Panc1 (cell line): ENCODE results near the gene SPIRE1. TPM values are rescaled to one million over a fixed set of nuclear protein-coding genes. Genes with fewer than 3 reads are reported as not detected.
A peak's percentile ranks its signal among the peaks of the same experiment; 100 is the strongest.

Experiments used
- ATAC-seq: fragments of 200-7000 bp; cut with Tn5 transposase; 2 replicates; pipeline ENCODE4 v1.9.1; 2020; ENCODE audit warnings: mild to moderate bottlenecking, moderate library complexity
- BruUV-seq: library from RNA; stranded (reverse); fragments of 400-500 nt; replicated peaks from 2 replicates; lab custom pipeline; 2021; lab: Mats Ljungman, UMichigan
- CTCF ChIA-PET: fragments of 300-600 bp; sonication (Branson Sonifier 250); formaldehyde crosslinking; loops from one replicate; lab custom pipeline; 2022; ENCODE audit warnings: antibody characterized with exemption; lab: Charles Lee
- POLR2A ChIA-PET: fragments of 300-600 bp; sonication (Branson Sonifier 250); formaldehyde crosslinking; loops from one replicate; lab custom pipeline; 2022; ENCODE audit warnings: antibody characterized with exemption; lab: Charles Lee
- DNase-seq: peaks from one replicate; pipeline ENCODE4 v3.0.0-alpha.2; 2010; ENCODE audit warnings: low read depth, low spot score
- H3K27ac ChIP-seq: 2 replicates; pipeline ENCODE4 v1.5.1; 2011; ENCODE audit warnings: mild to moderate bottlenecking, low read length, inconsistent platforms
- H3K27me3 ChIP-seq: fragments of 200-500 bp; sonication (Bioruptor generic); 2 replicates; pipeline ENCODE4 v1.6.0; 2014; ENCODE audit warnings: low read length, inconsistent platforms; ENCODE audit not compliant: control insufficient read depth, insufficient read depth
- H3K36me3 ChIP-seq: fragments of 200-500 bp; sonication (Bioruptor generic); 2 replicates; pipeline ENCODE4 v1.5.1; 2014; ENCODE audit warnings: inconsistent platforms, mild to moderate bottlenecking, low read length, moderate library complexity; ENCODE audit not compliant: control insufficient read depth, insufficient read depth
- H3K4me1 ChIP-seq: 2 replicates; pipeline ENCODE4 v1.5.1; 2011; ENCODE audit warnings: inconsistent platforms, mild to moderate bottlenecking, low read length, moderate library complexity; ENCODE audit not compliant: control insufficient read depth, insufficient read depth
- H3K4me3 ChIP-seq, 2 experiments: 2 replicates each; pipeline ENCODE4 v1.5.1; 2011 to 2012; ENCODE audit warnings: low read depth in 2 of 2, low read length in 2 of 2, mild to moderate bottlenecking in 2 of 2, inconsistent platforms in 1 of 2, moderate library complexity in 1 of 2
- H3K9me3 ChIP-seq: fragments of 200-500 bp; sonication (Bioruptor generic); 2 replicates; pipeline ENCODE4 v1.5.1; 2014; ENCODE audit warnings: low read depth, mild to moderate bottlenecking, inconsistent platforms, low read length, moderate library complexity; ENCODE audit not compliant: control insufficient read depth, insufficient read depth
- POLR2AphosphoS5 ChIP-seq: IDR thresholded peaks from 2 replicates; pipeline ENCODE4 v1.6.1; 2012; ENCODE audit warnings: mild to moderate bottlenecking, low read depth, low read length, moderate library complexity
- SIN3A ChIP-seq: IDR thresholded peaks from 2 replicates; pipeline ENCODE4 v1.6.1; 2012; ENCODE audit warnings: low read depth, mild to moderate bottlenecking, low read length, moderate library complexity, borderline replicate concordance; ENCODE audit not compliant: insufficient read depth
- TCF7L2 ChIP-seq: IDR thresholded peaks from 2 replicates; pipeline ENCODE4 v1.6.1; 2011; ENCODE audit warnings: mild to moderate bottlenecking, low read depth, low read length, inconsistent platforms
- in situ Hi-C: cut with HindIII; loops from 2 replicates; pipeline ENCODE4 v1.10.0; 2016; ENCODE audit warnings: low sequenced_read_pairs, low pct_unique_long_range_greater_than_20kb
- intact Hi-C: fragments of 100-400 bp; cut with micrococcal nuclease; formaldehyde crosslinking; loops from one replicate; pipeline ENCODE4 v1.10.0; 2022; ENCODE audit not compliant: unreplicated experiment
- total RNA-seq: library from RNA; stranded (reverse); gene quantifications from one replicate; pipeline ENCODE4 v1.2.1, GENCODE V29; 2021; ENCODE audit not compliant: unreplicated experiment
- TF ChIP-seq, protein P1 (sequence below), 2 experiments: IDR thresholded peaks; 2 replicates each; pipeline ENCODE4 v1.6.1; 2011 to 2012; ENCODE audit warnings: low read depth in 2 of 2, control low read depth in 1 of 2, low read length in 1 of 2, mild to moderate bottlenecking in 1 of 2, moderate library complexity in 1 of 2; ENCODE audit not compliant: insufficient read depth in 1 of 2
- TF ChIP-seq, protein P2 (sequence below): fragments of 450-650 bp; IDR thresholded peaks from 2 replicates; pipeline ENCODE4 v1.5.1; 2017; ENCODE audit warnings: mild to moderate bottlenecking

Gene SPIRE1
- total RNA-seq, 1 experiment from 2014 or later, result 45.5 TPM

DNA sequence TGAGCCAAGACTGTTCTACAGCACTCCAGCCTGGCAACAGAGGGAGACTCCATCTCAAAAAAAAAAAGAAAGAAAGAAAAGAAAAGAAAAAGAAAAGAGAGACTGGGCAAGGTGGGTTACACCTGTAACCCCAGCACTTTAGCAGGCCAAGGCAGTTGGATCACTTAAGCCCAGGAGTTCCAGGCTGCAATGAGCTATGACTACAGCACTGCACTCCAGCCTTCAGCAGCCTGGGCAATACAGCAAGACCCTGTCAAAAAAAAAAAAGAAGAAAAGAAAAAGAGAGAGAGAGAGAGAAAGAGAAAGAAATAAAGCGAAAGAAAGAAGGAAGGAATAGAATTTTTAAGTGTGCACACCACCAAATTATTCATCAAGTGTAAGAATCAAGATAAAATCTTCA, 2.9 kb downstream of the SPIRE1 start:
- ChIA-PET POLR2A (no interaction called here), CTCF (no interaction called here)
- Histone ChIP-seq H3K4me1 (peaks cover 22% of the 10 kb centered on the region), H3K27ac (0 out of 2 replicates have a peak overlapping the region, but pooled peaks have one; percentile 84), H3K4me3 (peak overlapping the region; percentile 62 to 68; a peak in 3 of 4 replicates), H3K9me3 (no peaks in the 10 kb centered on the region), H3K27me3 (no peaks in the 10 kb centered on the region), H3K36me3 (no peaks in the 10 kb centered on the region; the same call in 1 of the 2 replicates)
- BruUV-seq, result no TSS peak
- TF ChIP-seq, protein P1, sequence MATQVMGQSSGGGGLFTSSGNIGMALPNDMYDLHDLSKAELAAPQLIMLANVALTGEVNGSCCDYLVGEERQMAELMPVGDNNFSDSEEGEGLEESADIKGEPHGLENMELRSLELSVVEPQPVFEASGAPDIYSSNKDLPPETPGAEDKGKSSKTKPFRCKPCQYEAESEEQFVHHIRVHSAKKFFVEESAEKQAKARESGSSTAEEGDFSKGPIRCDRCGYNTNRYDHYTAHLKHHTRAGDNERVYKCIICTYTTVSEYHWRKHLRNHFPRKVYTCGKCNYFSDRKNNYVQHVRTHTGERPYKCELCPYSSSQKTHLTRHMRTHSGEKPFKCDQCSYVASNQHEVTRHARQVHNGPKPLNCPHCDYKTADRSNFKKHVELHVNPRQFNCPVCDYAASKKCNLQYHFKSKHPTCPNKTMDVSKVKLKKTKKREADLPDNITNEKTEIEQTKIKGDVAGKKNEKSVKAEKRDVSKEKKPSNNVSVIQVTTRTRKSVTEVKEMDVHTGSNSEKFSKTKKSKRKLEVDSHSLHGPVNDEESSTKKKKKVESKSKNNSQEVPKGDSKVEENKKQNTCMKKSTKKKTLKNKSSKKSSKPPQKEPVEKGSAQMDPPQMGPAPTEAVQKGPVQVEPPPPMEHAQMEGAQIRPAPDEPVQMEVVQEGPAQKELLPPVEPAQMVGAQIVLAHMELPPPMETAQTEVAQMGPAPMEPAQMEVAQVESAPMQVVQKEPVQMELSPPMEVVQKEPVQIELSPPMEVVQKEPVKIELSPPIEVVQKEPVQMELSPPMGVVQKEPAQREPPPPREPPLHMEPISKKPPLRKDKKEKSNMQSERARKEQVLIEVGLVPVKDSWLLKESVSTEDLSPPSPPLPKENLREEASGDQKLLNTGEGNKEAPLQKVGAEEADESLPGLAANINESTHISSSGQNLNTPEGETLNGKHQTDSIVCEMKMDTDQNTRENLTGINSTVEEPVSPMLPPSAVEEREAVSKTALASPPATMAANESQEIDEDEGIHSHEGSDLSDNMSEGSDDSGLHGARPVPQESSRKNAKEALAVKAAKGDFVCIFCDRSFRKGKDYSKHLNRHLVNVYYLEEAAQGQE (IDR thresholded peaks at IDR 0.05; ENCODE audit: insufficient read depth in 1 of 2, low read depth in 2 of 2, low read length in 1 of 2), result no peak
- TF ChIP-seq POLR2AphosphoS5 (no peak), TCF7L2 (no peak), SIN3A (no peak)
- TF ChIP-seq, protein P2, sequence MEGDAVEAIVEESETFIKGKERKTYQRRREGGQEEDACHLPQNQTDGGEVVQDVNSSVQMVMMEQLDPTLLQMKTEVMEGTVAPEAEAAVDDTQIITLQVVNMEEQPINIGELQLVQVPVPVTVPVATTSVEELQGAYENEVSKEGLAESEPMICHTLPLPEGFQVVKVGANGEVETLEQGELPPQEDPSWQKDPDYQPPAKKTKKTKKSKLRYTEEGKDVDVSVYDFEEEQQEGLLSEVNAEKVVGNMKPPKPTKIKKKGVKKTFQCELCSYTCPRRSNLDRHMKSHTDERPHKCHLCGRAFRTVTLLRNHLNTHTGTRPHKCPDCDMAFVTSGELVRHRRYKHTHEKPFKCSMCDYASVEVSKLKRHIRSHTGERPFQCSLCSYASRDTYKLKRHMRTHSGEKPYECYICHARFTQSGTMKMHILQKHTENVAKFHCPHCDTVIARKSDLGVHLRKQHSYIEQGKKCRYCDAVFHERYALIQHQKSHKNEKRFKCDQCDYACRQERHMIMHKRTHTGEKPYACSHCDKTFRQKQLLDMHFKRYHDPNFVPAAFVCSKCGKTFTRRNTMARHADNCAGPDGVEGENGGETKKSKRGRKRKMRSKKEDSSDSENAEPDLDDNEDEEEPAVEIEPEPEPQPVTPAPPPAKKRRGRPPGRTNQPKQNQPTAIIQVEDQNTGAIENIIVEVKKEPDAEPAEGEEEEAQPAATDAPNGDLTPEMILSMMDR, result no peak
- DNase-seq, result no peak
- in situ Hi-C loops (no loop called here), intact Hi-C loops (loop anchor here (10.0 kb wide), 1 partner anchor 100 kb away; no protein-coding TSS in a partner anchor)
- ATAC-seq, result no peak

DNA sequence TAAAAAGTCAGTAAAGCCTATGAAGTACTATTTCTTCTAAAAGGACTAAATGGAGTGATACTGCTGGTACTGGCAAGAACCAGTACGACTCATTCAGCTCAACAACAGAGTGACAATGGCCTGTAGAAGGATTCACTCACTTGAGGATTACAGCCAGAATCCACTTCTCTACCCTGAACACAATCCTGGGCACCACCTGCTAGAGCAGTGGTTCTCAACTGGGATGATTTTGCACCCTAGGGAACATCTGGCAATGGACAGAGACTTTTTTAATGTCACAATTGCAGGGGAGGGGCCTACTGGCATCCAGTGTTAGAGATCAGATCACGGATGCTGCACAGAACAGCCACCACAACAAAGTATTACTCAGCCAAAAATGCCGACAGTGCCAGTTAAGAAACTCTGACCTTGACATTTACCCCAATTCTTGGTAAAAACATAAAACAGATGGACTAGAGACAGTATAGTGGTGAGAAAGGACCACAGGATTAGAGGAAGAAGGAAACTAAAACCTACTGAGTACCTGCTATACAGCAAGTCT, 5.0 kb downstream of the SPIRE1 start:
- ATAC-seq (no peak), DNase-seq (no peak)
- Histone ChIP-seq H3K36me3 (no peaks in the 10 kb centered on the region; the same call in 1 of the 2 replicates), H3K4me1 (peaks cover 16% of the 10 kb centered on the region), H3K27ac (no peak overlapping the region), H3K9me3 (no peaks in the 10 kb centered on the region), H3K4me3 (peak overlapping the region in 1 of 2 experiments; percentile 19; a peak in 2 of 4 replicates), H3K27me3 (no peaks in the 10 kb centered on the region)
- BruUV-seq, result no TSS peak
- intact Hi-C loops (loop anchor here (10.0 kb wide), 1 partner anchor 98 kb away; no protein-coding TSS in a partner anchor), in situ Hi-C loops (no loop called here)
- CTCF ChIA-PET, result interaction anchor here (0.7 kb wide), 1 partner anchor 42 kb away, joined by 5 read pairs; no protein-coding TSS in a partner anchor
- POLR2A ChIA-PET, result no interaction called here
- no peak for TF ChIP-seq SIN3A
- TF ChIP-seq, protein P2, result no peak
- TF ChIP-seq, protein P1 (IDR thresholded peaks at IDR 0.05; ENCODE audit: insufficient read depth in 1 of 2, low read depth in 2 of 2, low read length in 1 of 2), result no peak
- TF ChIP-seq POLR2AphosphoS5, result no peak
- TF ChIP-seq TCF7L2, result no peak
